Medulla oblongata (tissue), 1 donor: Measurements from ENCODE around the gene CCDC81.
A peak's percentile ranks its signal among the peaks of the same experiment; 100 is the strongest.
"Not testable (repeated sequence)": the region's sequence is repeated elsewhere in the genome, so short reads cannot be mapped to it uniquely, and the experiment has no call there.

Experiments used
- DNase-seq: peaks from one replicate; pipeline ENCODE4 v3.0.0-alpha.2; 2015; ENCODE audit errors: extremely low spot score

Gene CCDC81

GRCh38 chr11:86388198-86388597 lies 13.5 kb downstream of the CCDC81 start:
- no peak for DNase-seq

GRCh38 chr11:86390487-86390886 lies 15.8 kb downstream of the CCDC81 start:
- DNase-seq: no peak

GRCh38 chr11:86395061-86395551 lies 20.4 kb downstream of the CCDC81 start:
- peak; percentile 78 for DNase-seq

- DNase-seq: no peak
These were observed 21.7 kb downstream of the CCDC81 start for GRCh38 chr11:86396396-86396795.

- DNase-seq: no peak
These were observed 22.7 kb downstream of the CCDC81 start for GRCh38 chr11:86397351-86397750.

DNA sequence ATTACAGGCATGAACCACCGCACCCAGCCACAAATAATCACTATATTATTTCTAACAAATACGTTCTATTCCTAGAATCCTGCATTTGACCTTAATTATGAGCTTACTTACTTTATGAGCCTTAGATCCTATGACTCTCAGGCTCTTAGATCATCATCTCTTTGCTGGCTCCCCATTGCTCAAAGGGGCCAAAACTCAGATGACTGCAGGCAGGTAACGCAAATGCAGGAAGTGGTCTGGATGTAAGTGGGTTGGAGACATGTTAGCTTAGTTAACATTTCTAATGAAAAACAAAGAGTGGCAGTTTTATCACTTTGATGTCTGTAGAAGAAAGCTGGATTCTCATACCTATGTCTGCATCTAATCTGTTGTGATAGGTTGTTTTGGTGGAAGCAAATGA lies 23.4 kb downstream of the CCDC81 start:
- no peak for DNase-seq

DNA sequence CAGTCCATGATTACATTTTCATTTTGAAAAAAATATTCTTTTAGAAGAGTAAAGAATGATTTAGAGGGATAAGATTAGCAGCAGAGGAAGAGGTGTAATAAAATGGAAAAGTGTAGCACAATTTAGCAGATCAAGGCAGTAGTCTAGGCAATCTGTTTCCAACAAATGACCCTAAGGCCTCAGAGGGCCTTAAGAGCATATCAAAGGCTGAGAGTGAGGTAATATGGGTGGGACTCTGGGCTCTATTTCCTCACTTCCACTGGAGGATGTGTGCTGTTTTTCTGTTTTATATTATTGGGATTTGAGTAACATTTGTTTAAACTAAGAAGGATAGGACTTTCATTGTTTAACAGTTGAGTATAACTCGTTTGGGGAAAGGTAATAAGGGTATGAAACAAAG lies 28.8 kb downstream of the CCDC81 start:
- DNase-seq: no peak

GRCh38 chr11:86408845-86409244 lies 34.2 kb downstream of the CCDC81 start:
- no peak for DNase-seq

GRCh38 chr11:86414032-86414431 lies 39.3 kb downstream of the CCDC81 start:
- no peak for DNase-seq

DNA sequence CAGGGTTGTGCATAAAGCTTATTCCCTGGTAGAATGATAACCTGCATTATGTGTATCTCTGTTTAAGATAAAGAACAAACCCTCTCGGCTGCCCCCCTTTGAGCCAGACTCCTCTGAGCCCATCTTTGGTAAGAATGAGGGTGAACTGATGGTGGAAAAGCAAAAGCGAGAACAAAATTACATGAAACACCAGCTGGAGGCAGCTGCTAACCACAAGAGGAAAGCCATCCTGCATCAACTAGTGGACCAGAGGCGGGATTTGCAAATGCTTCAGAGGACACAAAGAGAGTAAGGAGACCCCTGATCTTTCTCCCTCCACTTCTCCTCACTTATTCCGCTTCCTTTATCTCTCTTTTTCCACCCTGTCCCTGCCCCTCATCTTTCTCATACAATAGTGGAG lies 40.3 kb downstream of the CCDC81 start:
- DNase-seq: no peak

DNA sequence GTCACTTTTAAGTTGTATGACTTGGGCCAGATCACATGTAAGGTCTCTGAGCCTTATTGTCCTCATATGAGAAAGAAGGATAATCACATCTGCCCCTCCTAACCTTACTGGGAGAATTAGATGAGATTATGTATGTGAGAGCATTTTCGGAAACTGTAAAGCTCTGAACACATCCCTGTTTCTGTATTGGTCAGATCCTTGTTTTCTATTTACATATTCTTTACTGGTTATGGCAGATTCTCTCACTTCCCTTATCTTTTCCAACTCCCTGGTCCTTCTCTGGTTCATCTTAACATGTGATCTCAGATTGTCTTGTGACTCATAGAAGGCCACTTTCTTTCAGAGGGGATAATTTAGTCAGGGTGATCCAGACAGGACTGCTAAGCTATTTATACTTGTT lies 41.8 kb downstream of the CCDC81 start:
- peak; percentile 52 for DNase-seq

DNA sequence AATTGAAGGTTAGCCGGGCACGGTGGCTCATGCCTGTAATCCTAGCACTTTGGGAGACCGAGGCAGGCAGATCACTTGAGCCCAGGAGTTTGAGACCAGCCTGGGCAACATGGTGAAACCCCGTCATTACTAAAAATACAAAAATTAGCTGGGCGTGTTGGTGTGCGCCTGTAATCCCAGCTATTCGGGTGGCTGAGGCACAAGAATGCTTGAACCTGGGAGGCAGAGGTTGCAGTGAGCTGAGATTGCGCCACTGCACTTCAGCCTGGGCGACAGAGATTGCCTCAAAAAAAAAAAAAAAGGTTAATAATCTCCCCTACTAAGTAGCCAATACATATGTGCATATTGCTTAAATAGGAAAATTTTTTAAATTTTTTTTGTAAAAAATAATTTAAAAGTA lies 42.3 kb downstream of the CCDC81 start:
- not testable (repeated sequence) for DNase-seq

DNA sequence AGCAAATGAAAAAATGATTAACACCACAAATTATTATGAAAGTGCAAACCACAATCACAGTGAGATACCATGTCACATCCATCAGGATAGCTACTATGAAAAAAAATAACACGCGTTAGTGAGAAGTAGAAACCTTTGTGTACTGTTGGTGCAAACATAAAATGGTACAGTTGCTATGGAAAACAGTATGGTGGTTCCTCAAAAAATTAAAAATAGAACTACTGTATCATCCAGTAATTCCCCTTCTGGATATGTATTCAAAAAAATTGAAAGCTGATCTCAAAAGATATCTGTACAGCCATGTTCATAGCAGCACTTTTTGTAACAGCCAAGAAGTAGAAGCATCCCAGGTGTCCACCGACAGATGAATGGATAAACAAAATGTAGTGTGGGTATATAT lies 43.4 kb downstream of the CCDC81 start:
- no peak for DNase-seq

- no peak for DNase-seq
These were observed 43.8 kb downstream of the CCDC81 start for GRCh38 chr11:86418513-86418912.

DNA sequence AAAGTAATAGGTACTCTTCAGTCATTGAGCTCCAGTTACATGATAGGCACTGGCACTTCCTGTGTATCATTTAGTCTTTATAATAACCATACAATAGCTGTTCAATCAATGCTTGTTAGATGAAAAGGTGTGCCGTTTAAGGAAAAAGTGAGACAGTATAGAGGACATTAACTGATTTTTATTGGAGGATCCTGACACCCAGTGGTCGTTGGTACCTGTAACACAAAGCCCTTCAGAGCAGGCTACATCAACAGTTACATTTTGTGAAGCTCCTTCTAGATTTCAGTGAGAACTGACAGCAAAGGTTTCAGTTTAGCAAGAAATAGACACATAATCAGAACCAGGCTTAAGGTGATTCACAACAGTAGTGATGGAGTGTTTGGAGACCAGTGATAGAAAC lies 44.2 kb downstream of the CCDC81 start:
- peak; percentile 42 for DNase-seq

DNA sequence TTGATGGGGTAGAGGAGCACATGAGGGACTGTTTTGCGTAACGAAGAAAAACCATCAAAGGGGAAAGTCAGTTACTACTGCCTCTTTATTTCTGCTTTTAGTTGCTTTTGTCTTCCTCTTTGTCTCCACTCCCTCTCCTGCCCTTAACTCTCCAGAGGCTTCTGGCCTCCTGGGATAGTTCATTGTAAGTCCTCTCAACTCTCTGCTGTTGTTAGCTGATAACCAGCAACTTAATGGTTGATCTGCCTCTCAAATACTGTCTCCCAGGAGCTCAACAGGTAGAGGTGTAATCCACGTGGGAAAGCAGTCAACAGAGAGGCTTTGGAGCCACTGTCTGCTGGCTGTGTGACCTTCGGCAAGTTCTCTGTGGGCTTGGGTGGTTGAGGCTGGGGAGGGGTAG lies 47.3 kb downstream of the CCDC81 start:
- DNase-seq: no peak

DNA sequence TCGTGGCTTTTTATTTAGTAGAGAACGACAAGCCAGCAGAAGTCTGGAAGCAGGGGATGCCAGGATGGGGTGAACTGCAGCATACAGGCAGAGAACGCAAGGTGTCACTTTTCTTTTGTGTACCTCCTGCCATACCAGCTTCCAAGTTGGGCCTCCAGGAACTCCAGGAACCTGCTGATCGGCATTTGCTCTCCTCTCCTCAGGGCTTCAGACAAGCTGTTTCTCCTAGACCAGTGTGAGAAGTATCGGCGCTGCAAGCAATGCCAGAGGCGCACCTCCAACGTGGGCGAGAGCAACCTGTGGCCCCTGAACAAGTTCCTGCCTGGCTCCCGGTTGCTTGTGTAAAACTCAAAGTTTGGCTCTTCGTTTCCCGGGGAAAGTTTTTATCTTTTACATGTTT lies 47.7 kb downstream of the CCDC81 start:
- no peak for DNase-seq

GRCh38 chr11:86423488-86423887 lies 48.8 kb downstream of the CCDC81 start:
- DNase-seq: not testable (repeated sequence)

DNA sequence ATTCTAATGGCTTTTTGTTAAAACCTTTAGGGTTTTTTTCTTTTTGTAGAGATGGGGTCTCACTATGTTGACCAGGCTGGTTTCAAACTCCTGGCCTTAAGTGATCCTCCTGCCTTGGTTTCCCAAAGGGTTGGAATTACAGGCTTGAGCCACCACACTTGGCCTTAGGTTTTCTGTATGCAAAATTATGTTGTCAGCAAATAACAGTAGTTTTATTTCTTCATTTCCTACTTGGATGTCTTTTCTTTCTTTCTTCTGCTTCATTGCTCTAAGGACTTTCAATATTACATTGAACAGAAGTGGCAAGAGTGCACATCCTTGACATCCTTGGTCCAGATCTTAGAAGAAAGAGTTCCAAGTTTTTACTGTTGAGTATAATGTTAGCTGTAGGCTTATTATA lies 52.8 kb downstream of the CCDC81 start:
- no peak for DNase-seq

- no peak for DNase-seq
These were observed 56.6 kb downstream of the CCDC81 start for GRCh38 chr11:86431258-86431657.

DNA sequence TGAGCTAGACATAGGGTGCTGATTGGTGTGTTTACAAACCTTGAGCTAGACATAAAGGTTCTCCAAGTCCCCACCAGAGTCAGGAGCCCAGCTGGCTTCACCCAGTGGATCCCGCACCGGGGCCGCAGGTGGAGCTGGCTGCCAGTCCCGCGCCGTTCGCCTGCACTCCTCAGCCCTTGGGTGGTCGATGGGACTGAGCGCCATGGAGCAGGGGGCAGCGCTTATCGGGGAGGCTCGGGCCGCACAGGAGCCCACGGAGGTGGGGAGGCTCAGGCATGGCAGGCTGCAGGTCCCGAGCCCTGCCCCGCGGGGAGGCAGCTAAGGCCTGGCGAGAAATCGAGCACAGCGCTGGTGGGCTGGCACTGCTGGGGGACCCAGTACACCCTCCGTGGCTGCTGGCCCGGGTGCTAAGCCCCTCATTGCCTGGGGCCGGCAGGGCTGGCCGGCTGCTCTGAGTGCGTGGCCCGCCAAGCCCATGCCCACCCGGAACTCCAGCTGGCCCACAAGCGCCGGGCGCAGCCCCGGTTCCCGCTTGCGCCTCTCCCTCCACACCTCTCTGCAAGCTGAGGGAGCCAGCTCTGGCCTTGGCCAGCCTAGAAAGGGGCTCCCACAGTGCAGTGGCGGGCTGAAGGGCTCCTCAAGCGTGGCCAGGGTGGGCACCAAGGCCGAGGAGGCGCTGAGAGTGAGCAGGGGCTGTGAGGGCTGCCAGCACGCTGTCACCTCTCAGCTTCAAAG lies 58.8 kb downstream of the CCDC81 start:
- DNase-seq: not testable (repeated sequence)

DNA sequence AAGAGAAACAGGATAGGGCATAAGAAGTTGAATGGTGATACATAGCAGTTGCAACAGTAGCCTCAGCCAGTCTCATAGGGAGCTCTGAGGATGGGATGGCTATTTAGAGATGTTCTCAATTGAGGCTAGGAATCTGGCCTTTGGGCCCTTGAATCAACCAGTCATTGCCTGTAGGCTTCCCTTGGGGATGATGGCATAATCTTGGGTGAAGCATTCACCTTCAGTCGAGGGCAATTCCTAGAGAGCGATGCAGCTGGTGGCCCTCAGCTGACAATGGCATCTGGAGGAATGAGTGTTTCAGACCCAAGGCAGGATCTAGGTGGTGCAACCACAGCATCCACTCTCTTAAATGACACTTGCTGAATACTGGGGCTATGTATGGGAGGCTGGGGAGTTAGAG lies 61.0 kb downstream of the CCDC81 start:
- DNase-seq: no peak

DNA sequence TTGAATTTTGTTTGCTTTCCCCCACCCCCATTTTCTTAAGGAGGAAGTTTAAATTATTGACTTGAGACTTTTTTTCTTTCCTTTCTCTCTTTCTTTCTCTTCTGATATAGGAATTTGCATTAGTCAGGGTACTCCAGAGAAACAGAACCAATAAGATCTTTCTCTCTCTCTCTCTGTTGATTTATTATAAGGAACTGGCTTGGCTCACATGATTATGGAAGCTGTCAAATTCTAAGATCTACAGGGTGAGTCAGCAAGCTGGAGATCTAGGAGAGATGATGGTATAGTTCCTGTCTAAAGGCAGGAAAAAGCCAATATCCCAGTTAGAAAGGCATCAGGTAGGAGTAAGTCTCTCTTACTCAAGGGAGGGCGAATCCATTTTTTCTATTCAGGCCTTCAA lies 64.0 kb downstream of the CCDC81 start:
- DNase-seq: no peak

DNA sequence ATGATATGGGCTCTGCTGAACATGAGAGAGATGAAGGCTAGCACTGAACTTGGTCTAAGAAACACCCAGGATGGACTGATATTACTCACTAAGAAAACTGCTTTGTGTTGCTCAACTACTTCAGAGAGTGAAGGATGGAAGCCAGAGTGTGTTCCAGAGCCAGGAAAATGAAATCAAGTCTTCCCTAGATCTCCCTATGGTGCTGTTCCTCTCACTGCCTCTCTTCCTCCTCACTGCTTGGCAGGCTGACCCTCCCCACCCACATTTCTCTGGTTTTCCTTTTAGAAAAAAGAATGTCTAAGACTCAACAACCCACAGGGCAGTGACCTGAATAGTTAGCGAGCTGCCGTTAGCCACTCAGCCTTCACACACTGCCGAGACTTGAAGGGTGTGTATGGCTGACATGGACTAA lies 65.6 kb downstream of the CCDC81 start:
- no peak for DNase-seq
